NCI-H2196 (cell line): ENCODE measurements around the gene RNF187.

Experiments
- DNase-seq: peaks from one replicate; lab custom pipeline; 2025; ENCODE audit not compliant: unreplicated experiment; lab: John Stamatoyannopoulos, UW

Gene RNF187

DNA sequence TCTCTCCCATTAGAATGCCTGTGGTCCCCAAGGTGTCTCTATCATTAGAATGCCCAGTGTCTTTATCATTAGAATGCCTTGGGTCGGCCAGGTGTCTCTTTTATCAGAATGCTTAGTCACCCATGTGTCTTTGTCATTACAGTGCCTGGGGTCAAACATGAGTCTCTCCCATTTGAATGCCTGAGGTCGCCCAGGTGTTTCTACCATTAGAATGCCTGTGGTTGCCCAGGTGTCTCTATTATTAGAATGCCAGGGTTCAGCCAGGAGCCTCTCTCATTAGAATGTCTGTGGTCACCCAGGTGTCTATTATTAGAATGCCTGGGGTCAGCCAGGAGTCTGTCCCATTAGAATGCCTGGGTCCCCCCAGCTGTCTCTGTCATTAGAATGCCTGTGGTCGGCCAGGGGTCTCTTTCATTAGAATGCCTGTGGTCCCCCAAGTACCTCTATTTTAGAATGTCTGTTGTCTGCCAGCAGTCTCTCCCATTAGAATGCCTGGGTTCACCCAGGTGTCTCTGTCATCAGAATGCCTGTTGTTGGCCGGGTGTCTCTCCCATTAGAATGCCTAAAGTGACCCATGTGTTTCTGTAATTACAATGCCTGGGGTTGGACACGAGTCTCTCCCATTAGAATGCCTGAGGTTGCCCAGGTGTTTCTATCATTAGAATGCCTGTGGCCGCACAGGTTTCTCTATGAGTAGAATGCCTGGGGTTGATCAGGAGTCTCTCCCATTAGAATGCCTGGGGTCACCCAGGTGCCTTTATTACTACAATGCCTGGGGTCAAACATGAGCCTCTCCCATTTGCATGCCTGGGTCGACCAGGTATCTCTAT is 57.1 kb downstream of the RNF187 start:
- DNase-seq, result no peak

GRCh38 chr1:228544921-228545591 is 57.9 kb downstream of the RNF187 start:
- DNase-seq, result no peak
